AG09309 (cell line): Measurements from ENCODE around the gene APOA5.

Experiments
- DNase-seq: peaks from one replicate; pipeline ENCODE4 v3.0.0-alpha.2; 2010; ENCODE audit warnings: low read depth
- H3K4me3 ChIP-seq: 2 replicates; pipeline ENCODE4 v1.5.1; 2011; ENCODE audit warnings: mild to moderate bottlenecking, low read depth, low read length, moderate library complexity; ENCODE audit not compliant: control insufficient read depth
- TF ChIP-seq, protein P1 (sequence below): IDR thresholded peaks from 2 replicates; pipeline ENCODE4 v1.5.1; 2011; ENCODE audit warnings: mild to moderate bottlenecking, low read depth, low read length, inconsistent platforms; ENCODE audit not compliant: insufficient read depth, control insufficient read depth; ENCODE audit errors: missing control alignments

Gene APOA5

DNA sequence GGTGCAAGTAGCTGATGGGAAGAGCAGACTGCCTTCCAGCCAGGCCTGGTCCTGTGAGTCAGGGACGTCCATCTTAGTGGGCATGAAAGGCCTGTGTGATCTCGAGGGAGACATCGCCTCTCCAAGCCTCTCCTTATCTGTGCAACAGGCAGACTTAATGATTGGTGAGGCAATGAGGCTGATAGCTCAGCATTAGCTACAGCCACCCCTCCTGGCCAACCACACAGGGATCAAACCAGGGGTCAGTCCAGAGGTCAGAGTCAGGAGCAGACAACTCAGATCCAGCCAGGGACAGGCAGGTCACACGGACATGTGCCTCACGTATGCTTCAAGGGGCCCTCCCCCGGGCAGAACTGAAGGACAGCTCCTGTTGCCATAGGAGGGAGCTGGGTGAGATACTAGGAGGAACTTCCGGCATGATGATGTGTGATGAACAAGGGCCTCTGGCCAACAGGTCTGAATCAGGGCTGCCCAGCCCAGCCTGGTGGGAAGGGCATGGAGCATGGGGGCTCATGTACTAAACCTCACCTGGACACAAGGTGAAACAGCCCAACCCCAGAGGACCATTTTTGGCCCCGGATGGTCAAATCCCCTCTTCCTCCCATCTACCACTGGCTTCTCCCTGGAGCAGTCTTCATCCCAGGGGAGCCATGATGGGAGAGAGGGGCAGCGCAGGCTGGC is 35.2 kb upstream of the APOA5 start:
- TF ChIP-seq, protein P1, sequence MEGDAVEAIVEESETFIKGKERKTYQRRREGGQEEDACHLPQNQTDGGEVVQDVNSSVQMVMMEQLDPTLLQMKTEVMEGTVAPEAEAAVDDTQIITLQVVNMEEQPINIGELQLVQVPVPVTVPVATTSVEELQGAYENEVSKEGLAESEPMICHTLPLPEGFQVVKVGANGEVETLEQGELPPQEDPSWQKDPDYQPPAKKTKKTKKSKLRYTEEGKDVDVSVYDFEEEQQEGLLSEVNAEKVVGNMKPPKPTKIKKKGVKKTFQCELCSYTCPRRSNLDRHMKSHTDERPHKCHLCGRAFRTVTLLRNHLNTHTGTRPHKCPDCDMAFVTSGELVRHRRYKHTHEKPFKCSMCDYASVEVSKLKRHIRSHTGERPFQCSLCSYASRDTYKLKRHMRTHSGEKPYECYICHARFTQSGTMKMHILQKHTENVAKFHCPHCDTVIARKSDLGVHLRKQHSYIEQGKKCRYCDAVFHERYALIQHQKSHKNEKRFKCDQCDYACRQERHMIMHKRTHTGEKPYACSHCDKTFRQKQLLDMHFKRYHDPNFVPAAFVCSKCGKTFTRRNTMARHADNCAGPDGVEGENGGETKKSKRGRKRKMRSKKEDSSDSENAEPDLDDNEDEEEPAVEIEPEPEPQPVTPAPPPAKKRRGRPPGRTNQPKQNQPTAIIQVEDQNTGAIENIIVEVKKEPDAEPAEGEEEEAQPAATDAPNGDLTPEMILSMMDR, result no peak
- H3K4me3 ChIP-seq, result no peak overlapping the region
- no peak for DNase-seq

- no peak overlapping the region for H3K4me3 ChIP-seq
- TF ChIP-seq, protein P1, result no peak
- no peak for DNase-seq
These were observed 34.4 kb upstream of the APOA5 start for GRCh38 chr11:116825854-116826750.

DNA sequence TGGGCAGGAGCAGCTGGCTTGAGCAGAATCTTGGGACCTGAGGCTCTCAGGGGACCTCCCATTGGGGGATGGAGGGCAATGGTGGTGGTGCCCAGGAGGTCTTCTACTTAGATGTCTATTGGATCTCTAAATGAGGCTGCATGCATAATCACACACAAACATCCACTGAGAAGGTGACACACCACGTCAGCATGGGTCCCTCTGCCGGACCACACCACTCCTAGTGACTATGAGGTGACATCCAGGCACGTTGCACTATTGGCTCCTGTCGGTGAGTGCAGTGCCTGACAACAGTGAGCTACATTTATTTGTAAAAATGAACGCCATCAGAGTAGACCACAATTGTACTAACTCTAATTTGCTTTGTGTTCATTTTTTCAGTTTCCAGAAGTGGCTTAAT is 33.8 kb upstream of the APOA5 start:
- TF ChIP-seq, protein P1, result no peak
- DNase-seq, result no peak
- H3K4me3 ChIP-seq, result no peak overlapping the region

GRCh38 chr11:116823031-116823843 is 31.6 kb upstream of the APOA5 start, which contains the start of gene APOA4:
Gene APOA4, minus strand, starts transcription at chr11:116823304. Its CDS starts 113 bp downstream, at chr11:116823191.
- no peak within 1 kb of the TSS for H3K4me3 ChIP-seq
- no peak for DNase-seq
- TF ChIP-seq, protein P1, result no peak

DNA sequence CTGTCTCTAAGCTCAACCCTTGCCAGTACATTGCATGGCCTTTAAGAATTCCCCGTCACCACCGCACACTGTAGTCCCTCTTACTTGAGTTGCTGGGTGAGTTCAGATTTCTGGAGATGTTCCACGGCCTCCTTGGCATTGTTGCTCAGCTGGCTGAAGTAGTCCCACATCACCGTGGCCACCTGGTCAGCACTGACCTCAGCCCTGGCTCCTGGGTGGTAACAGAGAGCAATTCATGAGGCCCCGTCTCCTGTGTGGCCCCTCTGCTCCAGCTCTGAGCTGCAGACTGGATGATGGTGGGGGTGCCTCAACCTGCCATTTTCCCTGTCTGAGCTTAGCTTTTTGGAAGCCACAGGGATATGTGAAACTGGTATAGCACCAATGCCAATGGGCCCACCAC is 30.9 kb upstream of the APOA5 start:
- no peak overlapping the region for H3K4me3 ChIP-seq
- no peak for DNase-seq
- TF ChIP-seq, protein P1, result no peak

DNA sequence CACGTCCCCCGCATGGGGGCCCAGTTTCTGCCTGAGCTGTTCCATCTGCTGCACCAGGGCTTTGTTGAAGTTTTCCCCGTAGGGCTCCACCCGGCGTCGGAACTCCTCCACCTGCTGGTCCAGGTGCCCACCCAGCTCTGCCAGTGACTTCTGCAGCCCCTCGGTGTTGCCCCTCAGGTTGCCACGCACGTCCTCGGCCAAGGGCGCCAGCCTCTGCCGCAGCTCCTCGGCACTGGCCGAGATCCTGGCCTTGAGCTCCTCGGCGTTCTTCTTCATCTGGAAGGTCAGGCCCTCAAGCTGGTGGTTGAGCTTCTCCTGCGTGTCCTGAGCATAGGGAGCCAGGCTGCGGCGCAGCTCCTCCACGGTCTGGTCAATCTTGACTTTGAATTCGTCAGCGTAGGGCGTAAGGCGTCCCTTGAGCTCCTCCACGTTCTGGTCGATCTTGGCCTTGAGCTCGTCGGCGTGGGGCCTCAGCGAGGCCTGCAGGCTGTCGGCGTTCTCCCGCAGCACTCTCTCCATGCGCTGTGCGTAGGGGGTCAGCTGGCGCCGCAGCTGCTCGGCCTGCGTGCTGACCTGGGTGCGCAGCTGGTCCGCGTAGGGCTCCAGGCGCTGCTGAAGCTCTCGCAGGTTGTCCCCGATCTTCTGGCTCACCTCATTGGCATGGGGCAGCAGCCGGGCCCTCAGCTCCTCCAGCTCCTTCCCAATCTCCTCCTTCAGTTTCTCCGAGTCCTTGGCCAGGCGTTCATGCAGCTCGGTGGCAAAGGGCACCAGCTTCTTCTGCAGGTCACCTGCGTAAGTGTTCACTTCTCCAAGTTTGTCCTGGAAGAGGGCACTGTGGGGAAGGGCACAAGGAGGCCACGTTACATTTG is 29.6 kb upstream of the APOA5 start:
- TF ChIP-seq, protein P1, result no peak
- no peak for DNase-seq
- H3K4me3 ChIP-seq, result no peak overlapping the region
